Measurements from ENCODE around the gene SLC50A1. TPM values are rescaled to one million over a fixed set of nuclear protein-coding genes. Genes with fewer than 3 reads are reported as not detected.

Gene SLC50A1
- total and polyA plus RNA-seq, 4 donors: 26.3 to 114 (median 68.4) TPM

- H3K4me3 ChIP-seq: no peak overlapping the region
- DNase-seq (no peak), ATAC-seq (ENCODE audit: insufficient read depth, low FRiP score) (no peak)
- no peaks in the 10 kb centered on the region for H3K27me3 ChIP-seq (ENCODE audit: control insufficient read depth in 3 of 3, insufficient read depth in 3 of 3, low read length in 2 of 3)
- H3K9me3 ChIP-seq (ENCODE audit: control insufficient read depth in 4 of 4, insufficient read depth in 3 of 4, low read length in 3 of 4): peaks cover 0 to 2% (median 0%) of the 10 kb centered on the region in 4 donors
- peak overlapping the region in 1 of 2 donors; percentile 57 for H3K27ac ChIP-seq (ENCODE audit: low read depth in 1 of 2, low read length in 1 of 2)
- H3K9ac ChIP-seq (ENCODE audit: insufficient read depth in 1 of 2, low read length in 2 of 2): no peak overlapping the region
- 95% methylated on average over 9 of the region's 9 CpGs for WGBS, 2 donors
- peaks cover 0 to 22% (median 3%) of the 10 kb centered on the region in 5 donors for H3K4me1 ChIP-seq (ENCODE audit: control insufficient read depth in 5 of 5, insufficient read depth in 5 of 5, low read length in 5 of 5)
- no peak for TF ChIP-seq CTCF (IDR thresholded peaks at IDR 0.05; ENCODE audit: control extremely low read depth, extremely low read depth)
- H3K36me3 ChIP-seq (ENCODE audit: control insufficient read depth in 4 of 4, insufficient read depth in 4 of 4, low read length in 4 of 4): no peaks in the 10 kb centered on the region
Measured at GRCh38 chr1:155177918-155178281, 42.2 kb downstream of the SLC50A1 start.

GRCh38 chr1:155178441-155179111 is 42.9 kb downstream of the SLC50A1 start:
- DNase-seq (no peak), ATAC-seq (ENCODE audit: insufficient read depth, low FRiP score) (no peak)
- H3K36me3 ChIP-seq (ENCODE audit: control insufficient read depth in 4 of 4, insufficient read depth in 4 of 4, low read length in 4 of 4): no peaks in the 10 kb centered on the region
- H3K9me3 ChIP-seq (ENCODE audit: control insufficient read depth in 4 of 4, insufficient read depth in 3 of 4, low read length in 3 of 4): peaks cover 0 to 2% (median 0%) of the 10 kb centered on the region in 4 donors
- no peak overlapping the region for H3K4me3 ChIP-seq
- no peaks in the 10 kb centered on the region for H3K27me3 ChIP-seq (ENCODE audit: control insufficient read depth in 3 of 3, insufficient read depth in 3 of 3, low read length in 2 of 3)
- WGBS, 2 donors: 77 to 79% methylated on average over 27 to 30 of the region's 30 CpGs
- H3K4me1 ChIP-seq (ENCODE audit: control insufficient read depth in 5 of 5, insufficient read depth in 5 of 5, low read length in 5 of 5): peaks cover 0 to 22% (median 3%) of the 10 kb centered on the region in 5 donors
- H3K9ac ChIP-seq (ENCODE audit: insufficient read depth in 1 of 2, low read length in 2 of 2): no peak overlapping the region
- no peak for TF ChIP-seq CTCF (IDR thresholded peaks at IDR 0.05; ENCODE audit: control extremely low read depth, extremely low read depth)
- H3K27ac ChIP-seq (ENCODE audit: low read depth in 1 of 2, low read length in 1 of 2): no peak overlapping the region

GRCh38 chr1:155179112-155180031 is 43.7 kb downstream of the SLC50A1 start:
- TF ChIP-seq CTCF (IDR thresholded peaks at IDR 0.05; ENCODE audit: control extremely low read depth, extremely low read depth): no peak
- H3K9me3 ChIP-seq (ENCODE audit: control insufficient read depth in 4 of 4, insufficient read depth in 3 of 4, low read length in 3 of 4): peaks cover 0 to 2% (median 0%) of the 10 kb centered on the region in 4 donors
- no peak for ATAC-seq (ENCODE audit: insufficient read depth, low FRiP score)
- peaks cover 0 to 22% (median 0%) of the 10 kb centered on the region in 5 donors for H3K4me1 ChIP-seq (ENCODE audit: control insufficient read depth in 5 of 5, insufficient read depth in 5 of 5, low read length in 5 of 5)
- DNase-seq: no peak
- H3K27me3 ChIP-seq (ENCODE audit: control insufficient read depth in 3 of 3, insufficient read depth in 3 of 3, low read length in 2 of 3): no peaks in the 10 kb centered on the region
- 93 to 94% methylated on average over 31 of the region's 31 CpGs for WGBS, 2 donors
- H3K9ac ChIP-seq (ENCODE audit: insufficient read depth in 1 of 2, low read length in 2 of 2): no peak overlapping the region
- H3K4me3 ChIP-seq: no peak overlapping the region
- no peak overlapping the region for H3K27ac ChIP-seq (ENCODE audit: low read depth in 1 of 2, low read length in 1 of 2)
- no peaks in the 10 kb centered on the region for H3K36me3 ChIP-seq (ENCODE audit: control insufficient read depth in 4 of 4, insufficient read depth in 4 of 4, low read length in 4 of 4)

All from lung (tissue), 12 donors.